Kidney epithelial cell (primary cell): ENCODE results near the gene CHD6. TPM values are rescaled to one million over a fixed set of nuclear protein-coding genes. Genes with fewer than 3 reads are reported as not detected.

Experiments
- DNase-seq: peaks from one replicate; pipeline ENCODE4 v3.0.0-alpha.2; 2010; ENCODE audit warnings: low read depth
- H3K27me3 ChIP-seq: 2 replicates; pipeline ENCODE4 v1.6.0; 2011; ENCODE audit warnings: low read length; ENCODE audit not compliant: control insufficient read depth, insufficient read depth
- H3K36me3 ChIP-seq: 2 replicates; pipeline ENCODE4 v1.5.1; 2011; ENCODE audit warnings: low read length; ENCODE audit not compliant: control insufficient read depth, insufficient read depth
- H3K4me3 ChIP-seq: 2 replicates; pipeline ENCODE4 v1.5.1; 2011; ENCODE audit warnings: low read depth, mild to moderate bottlenecking, control low read depth, low read length
- total RNA-seq: library from RNA; depleted of rRNA; stranded (reverse); fragments of >200 nt; gene quantifications from 2 replicates; pipeline ENCODE4 v1.2.3, GENCODE V29; 2015
- TF ChIP-seq, protein P1 (sequence below): IDR thresholded peaks from 2 replicates; pipeline ENCODE4 v1.5.1; 2011; ENCODE audit warnings: mild to moderate bottlenecking, moderate library complexity, low read length, control low read depth, inconsistent platforms; ENCODE audit not compliant: insufficient read depth, poor library complexity, severe bottlenecking

The CHD6 gene
- total RNA-seq, 1 donor from 2014 or later: 19.6 TPM

DNA sequence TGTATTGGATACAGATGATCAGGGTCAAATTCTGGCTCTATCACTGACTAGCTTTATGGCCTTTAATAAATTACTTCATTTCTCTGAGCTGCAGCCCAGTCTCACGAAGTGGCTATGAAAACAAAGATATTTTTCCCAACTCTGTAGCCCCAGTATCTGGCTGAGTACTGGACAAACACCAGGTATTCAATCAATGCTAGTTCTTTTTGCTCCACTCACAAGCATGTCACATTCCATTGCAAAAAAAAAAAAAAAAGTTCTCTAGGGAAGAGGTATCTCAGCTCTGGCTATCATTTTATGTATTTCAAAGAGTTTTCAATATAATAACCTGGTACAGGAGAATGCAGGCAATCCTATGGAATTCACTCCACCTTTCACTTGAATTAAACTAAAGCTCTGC lies 3.1 kb downstream of the CHD6 start:
- H3K36me3 ChIP-seq: no peaks in the 10 kb centered on the region
- no peak for DNase-seq
- TF ChIP-seq, protein P1, sequence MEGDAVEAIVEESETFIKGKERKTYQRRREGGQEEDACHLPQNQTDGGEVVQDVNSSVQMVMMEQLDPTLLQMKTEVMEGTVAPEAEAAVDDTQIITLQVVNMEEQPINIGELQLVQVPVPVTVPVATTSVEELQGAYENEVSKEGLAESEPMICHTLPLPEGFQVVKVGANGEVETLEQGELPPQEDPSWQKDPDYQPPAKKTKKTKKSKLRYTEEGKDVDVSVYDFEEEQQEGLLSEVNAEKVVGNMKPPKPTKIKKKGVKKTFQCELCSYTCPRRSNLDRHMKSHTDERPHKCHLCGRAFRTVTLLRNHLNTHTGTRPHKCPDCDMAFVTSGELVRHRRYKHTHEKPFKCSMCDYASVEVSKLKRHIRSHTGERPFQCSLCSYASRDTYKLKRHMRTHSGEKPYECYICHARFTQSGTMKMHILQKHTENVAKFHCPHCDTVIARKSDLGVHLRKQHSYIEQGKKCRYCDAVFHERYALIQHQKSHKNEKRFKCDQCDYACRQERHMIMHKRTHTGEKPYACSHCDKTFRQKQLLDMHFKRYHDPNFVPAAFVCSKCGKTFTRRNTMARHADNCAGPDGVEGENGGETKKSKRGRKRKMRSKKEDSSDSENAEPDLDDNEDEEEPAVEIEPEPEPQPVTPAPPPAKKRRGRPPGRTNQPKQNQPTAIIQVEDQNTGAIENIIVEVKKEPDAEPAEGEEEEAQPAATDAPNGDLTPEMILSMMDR: no peak
- no peaks in the 10 kb centered on the region for H3K27me3 ChIP-seq
- no peak overlapping the region for H3K4me3 ChIP-seq

DNA sequence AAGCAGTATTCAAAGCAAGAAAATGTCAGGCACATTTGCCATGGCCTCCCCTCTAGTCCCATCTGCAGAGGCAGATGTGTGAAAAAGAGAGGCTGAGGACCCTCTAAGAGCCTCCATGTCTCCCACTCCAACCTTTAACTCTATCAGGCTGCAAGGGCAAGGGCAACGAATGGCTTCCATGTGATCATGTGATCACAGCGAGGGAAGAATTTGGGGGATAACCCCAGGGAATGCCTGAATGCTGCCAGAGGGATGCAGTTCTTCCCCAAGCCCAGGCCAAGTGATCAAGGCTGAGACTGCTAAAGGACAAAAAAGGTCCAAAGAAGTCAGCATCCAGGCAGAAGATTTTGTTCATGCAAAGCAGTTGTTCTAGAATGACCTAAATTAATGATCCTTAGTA lies 4.9 kb downstream of the CHD6 start:
- H3K36me3 ChIP-seq: no peaks in the 10 kb centered on the region
- H3K4me3 ChIP-seq: no peak overlapping the region
- TF ChIP-seq, protein P1: no peak
- no peaks in the 10 kb centered on the region for H3K27me3 ChIP-seq
- DNase-seq: no peak

DNA sequence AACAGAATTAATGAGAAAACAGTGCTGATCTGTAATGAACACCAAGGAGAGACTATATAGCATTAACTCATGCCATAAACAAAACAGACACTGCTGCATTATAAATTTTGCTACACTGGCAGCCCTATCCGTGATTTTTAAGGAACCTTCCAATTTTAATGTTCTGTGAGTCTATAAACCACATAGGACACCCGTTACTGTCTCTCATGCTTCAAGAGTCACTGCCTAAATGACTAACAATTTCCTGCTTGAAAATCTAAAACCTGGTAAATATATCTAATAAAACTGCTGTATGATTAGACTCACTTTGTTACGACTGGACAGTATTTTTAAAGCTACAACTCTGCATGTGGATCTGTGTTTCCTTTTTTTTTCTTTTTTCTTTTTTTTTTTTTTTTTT lies 8.7 kb downstream of the CHD6 start:
- H3K4me3 ChIP-seq: no peak overlapping the region
- DNase-seq: no peak
- TF ChIP-seq, protein P1: no peak
- no peaks in the 10 kb centered on the region for H3K36me3 ChIP-seq
- H3K27me3 ChIP-seq: no peaks in the 10 kb centered on the region

DNA sequence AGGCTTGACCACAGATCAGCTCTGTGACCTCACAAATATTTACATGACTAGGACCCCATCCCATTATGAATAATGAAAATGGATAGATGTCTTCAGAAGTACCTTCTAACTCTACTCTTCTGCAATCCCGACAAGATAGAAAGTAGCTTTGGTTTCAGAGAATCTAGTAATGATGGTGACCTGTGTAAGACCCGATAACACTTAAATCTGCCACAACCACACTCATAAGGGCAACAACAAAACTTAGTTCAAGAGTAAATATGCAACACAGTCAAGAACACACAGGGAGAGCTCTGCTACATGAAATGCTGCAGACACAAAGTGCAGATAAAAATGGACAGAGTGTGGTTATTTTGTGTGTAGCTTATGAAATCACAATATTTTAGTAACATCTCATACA lies 9.6 kb downstream of the CHD6 start:
- TF ChIP-seq, protein P1: no peak

DNA sequence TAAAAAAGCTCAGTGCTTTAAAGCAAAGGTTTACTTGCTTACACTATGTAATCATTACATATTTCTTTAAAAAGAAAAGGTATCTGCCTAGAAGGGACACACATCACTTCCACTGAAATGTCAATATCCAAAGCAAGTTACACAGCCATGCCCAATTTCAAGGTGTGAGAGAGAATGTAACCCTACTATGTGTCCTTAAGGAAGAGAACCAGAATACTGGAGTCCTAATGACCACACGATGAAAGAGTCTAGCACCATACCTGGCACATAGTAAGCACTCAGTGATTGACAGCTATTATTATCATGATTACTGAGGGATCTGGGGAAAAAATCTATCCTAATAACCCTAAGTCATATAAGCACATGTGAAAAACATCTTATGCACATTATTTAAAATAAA lies 10.4 kb downstream of the CHD6 start:
- no peak for DNase-seq
- Histone ChIP-seq H3K4me3 (no peak overlapping the region), H3K36me3 (no peaks in the 10 kb centered on the region), H3K27me3 (no peaks in the 10 kb centered on the region)
- TF ChIP-seq, protein P1: no peak

More for the DNA sequence above, 9.6 kb downstream of the CHD6 start:
- H3K27me3 ChIP-seq: no peaks in the 10 kb centered on the region
- DNase-seq: no peak
- no peak overlapping the region for H3K4me3 ChIP-seq
- no peaks in the 10 kb centered on the region for H3K36me3 ChIP-seq

DNA sequence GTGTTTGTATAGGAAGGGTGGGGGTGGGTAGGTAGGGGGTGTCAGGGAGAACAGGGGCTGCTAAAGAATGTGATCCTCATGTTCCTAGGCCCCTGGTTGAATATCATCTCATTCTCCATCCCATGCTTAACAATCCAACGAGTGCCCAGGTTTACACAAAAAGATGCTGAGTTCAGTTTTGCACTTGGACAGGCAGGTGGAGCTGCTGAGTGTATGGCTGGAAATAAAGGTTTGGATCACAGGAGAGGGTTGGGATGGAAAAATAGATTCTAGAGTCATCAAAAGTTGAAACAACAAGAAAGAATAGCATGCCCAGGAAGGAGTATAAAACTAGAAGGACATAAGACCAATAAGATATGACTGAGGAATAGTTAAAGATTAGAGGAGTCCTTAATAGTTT lies 14.2 kb downstream of the CHD6 start:
- H3K27me3 ChIP-seq: no peaks in the 10 kb centered on the region
- no peaks in the 10 kb centered on the region for H3K36me3 ChIP-seq
- DNase-seq: no peak
- no peak overlapping the region for H3K4me3 ChIP-seq
- TF ChIP-seq, protein P1: no peak
